Adrenal gland (tissue), 12 donors: Measurements from ENCODE around the gene FOXE3. TPM values are rescaled to one million over a fixed set of nuclear protein-coding genes. Genes with fewer than 3 reads are reported as not detected.

ENCODE experiments used
- DNase-seq, 7 donors: peaks; one replicate each; pipeline ENCODE4 v3.0.0-alpha.2; 2019 to 2020
- H3K27ac ChIP-seq, 5 donors: fragments of 200-600 bp; sonication (generic) in 4 of 5; 1 replicate in 3 of 5; 2 replicates in 2 of 5; pipeline versions ENCODE4 v1.5.1 to v1.8.0; 2016 to 2020; ENCODE audit warnings: mild to moderate bottlenecking in 1 of 5
- H3K27me3 ChIP-seq: fragments of 200-600 bp; 2 replicates; pipeline ENCODE4 v1.8.0; 2021
- H3K36me3 ChIP-seq, 2 donors: fragments of 200-600 bp; replicated peaks in 1 of 2; 1 replicate in 1 of 2; 2 replicates in 1 of 2; pipeline versions ENCODE4 v1.5.1 to v1.8.0; 2018 to 2022
- H3K4me1 ChIP-seq, 2 donors: fragments of 200-600 bp; replicated peaks in 1 of 2; 1 replicate in 1 of 2; 2 replicates in 1 of 2; pipeline versions ENCODE4 v1.5.1 to v1.8.0; 2018 to 2021
- H3K4me3 ChIP-seq, 4 donors: fragments of 200-600 bp; sonication (generic) in 3 of 4; one replicate each; pipeline ENCODE4 v1.5.1; 2016 to 2018
- H3K9me3 ChIP-seq, 3 donors: fragments of 200-600 bp; sonication (generic) in 1 of 3; replicated peaks in 1 of 3; 1 replicate in 2 of 3; 2 replicates in 1 of 3; pipeline versions ENCODE4 v1.5.1 to v1.8.0; 2016 to 2021
- POLR2A ChIP-seq, 2 donors: fragments of 450-650 bp; IDR thresholded peaks; one replicate each; pipeline ENCODE4 v1.6.1; 2017; ENCODE audit warnings: antibody characterized with exemption in 2 of 2, mild to moderate bottlenecking in 2 of 2, moderate library complexity in 1 of 2
- WGBS, 4 donors: extraction: QIAGEN DNeasy Blood & Tissue Kit in 2 of 4; methylation state at CpG; one replicate each; pipeline versions ENCODE4 v1.1.5 to v1.1.7; 2013 to 2017; 5-methylcytosine and 5-hydroxymethylcytosine counted together
- intact Hi-C, 2 donors: fragments of 100-400 bp; cut with DNase I; formaldehyde crosslinking; loops; one replicate each; pipeline versions ENCODE4 v1.14.1 to v1.15.0; 2022 to 2023
- polyA plus RNA-seq, 3 donors: library from polyadenylated mRNA; stranded (reverse); fragments of 200-250 nt in 2 of 3; fragments of 350-450 nt in 1 of 3; fragmentation: Illumina TruSeq in 1 of 3; extraction: RNeasy Lipid Tissue Mini Kit (QIAGEN cat#74804) in 1 of 3; gene quantifications; one replicate each; pipeline ENCODE4 v1.2.3, GENCODE V29; 2013 to 2014
- total RNA-seq, 9 donors: library from RNA; depleted of rRNA in 4 of 9; stranded (reverse); fragments of >200 nt in 4 of 9; fragments of 120-200 nt in 1 of 9; fragmentation: NEBNext Ultra II Directional in 1 of 9; extraction: Animal tissue kit (Norgen Biotek cat#: 25700) in 1 of 9; gene quantifications; one replicate each; pipeline versions ENCODE4 v1.1.0 to v1.2.4, GENCODE V29; 2013 to 2023
- TF ChIP-seq, protein P1 (sequence below), 6 experiments: fragments of 450-650 bp in 4 of 6; fragments of 200-600 bp in 2 of 6; sonication (generic) in 1 of 6; IDR thresholded peaks; 1 replicate in 5 of 6; 2 replicates in 1 of 6; pipeline versions ENCODE4 v1.5.1 to v1.8.0; 2016 to 2021; ENCODE audit warnings: antibody characterized with exemption in 6 of 6, mild to moderate bottlenecking in 2 of 6, moderate library complexity in 1 of 6
- donor health status: healthy with polysubstance abuse.
- donor health status: Bipolar disorder and iron deficiency.
- donor health status: DM: yes; HTN: yes; CAD: no.
- donor health status: DM: no; HTN: no; CAD: no.
- donor health status: DM: no; HTN: no; CAD: no.
- donor health status: DM: yes; HTN: yes; CAD: no.

The FOXE3 gene
- total and polyA plus RNA-seq, 12 donors = 0.07 TPM; not detected in 11

DNA sequence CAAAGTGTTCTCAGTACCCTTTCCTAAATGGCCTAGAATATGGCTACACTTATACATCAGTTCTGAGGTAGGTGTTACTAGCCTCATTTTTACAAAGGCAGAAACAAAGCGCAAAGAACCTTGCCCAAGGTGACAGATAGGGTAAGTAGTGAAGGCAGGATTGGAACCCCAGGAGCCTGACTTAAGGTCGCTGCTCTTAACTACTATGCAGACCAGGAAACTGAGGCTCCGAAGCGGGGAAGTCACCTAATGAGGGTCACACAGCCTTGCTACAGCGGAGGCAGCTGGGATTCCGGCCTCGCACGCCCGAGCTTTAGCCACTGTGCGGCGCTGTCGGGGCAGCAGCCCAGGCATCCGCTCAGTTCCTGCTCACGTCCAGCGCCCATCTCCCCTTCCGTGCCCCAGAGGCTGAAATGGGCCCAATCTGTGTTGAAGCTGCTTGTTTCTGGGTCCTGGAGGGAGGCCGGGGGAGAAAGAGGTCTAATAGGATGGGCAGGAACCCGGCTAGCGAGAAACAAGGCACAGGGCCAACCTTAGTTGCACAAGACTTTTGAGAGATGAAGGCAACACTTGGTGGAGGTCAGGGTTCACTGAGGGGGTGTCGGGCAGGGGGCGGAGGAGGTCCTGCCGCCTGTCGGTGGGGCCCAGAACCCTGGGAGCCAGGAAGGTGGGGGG is 20.4 kb downstream of the FOXE3 start:
- intact Hi-C loops = loop anchor here in 1 of 2 donors (10.0 kb wide), 1 partner anchor 252 kb away; no protein-coding TSS in a partner anchor
- peak; percentile 59 to 82 (median 73) for DNase-seq
- Histone ChIP-seq H3K9me3 (no peaks in the 10 kb centered on the region), H3K4me1 (peaks cover 0 to 28% of the 10 kb centered on the region in 2 donors), H3K27ac (peak overlapping the region in 3 of 5 donors; percentile 76 to 92 (median 84)), H3K36me3 (no peaks in the 10 kb centered on the region), H3K27me3 (peaks cover 50% of the 10 kb centered on the region), H3K4me3 (peak overlapping the region in 2 of 4 donors; percentile 52 to 74)
- TF ChIP-seq, protein P1, sequence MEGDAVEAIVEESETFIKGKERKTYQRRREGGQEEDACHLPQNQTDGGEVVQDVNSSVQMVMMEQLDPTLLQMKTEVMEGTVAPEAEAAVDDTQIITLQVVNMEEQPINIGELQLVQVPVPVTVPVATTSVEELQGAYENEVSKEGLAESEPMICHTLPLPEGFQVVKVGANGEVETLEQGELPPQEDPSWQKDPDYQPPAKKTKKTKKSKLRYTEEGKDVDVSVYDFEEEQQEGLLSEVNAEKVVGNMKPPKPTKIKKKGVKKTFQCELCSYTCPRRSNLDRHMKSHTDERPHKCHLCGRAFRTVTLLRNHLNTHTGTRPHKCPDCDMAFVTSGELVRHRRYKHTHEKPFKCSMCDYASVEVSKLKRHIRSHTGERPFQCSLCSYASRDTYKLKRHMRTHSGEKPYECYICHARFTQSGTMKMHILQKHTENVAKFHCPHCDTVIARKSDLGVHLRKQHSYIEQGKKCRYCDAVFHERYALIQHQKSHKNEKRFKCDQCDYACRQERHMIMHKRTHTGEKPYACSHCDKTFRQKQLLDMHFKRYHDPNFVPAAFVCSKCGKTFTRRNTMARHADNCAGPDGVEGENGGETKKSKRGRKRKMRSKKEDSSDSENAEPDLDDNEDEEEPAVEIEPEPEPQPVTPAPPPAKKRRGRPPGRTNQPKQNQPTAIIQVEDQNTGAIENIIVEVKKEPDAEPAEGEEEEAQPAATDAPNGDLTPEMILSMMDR (IDR thresholded peaks at IDR 0.05) = peak; percentile 78 to 87 (median 81)
- no peak for TF ChIP-seq POLR2A (IDR thresholded peaks at IDR 0.05)
- 3 to 5% (median 5%) methylated on average over 18 to 23 of the region's 23 CpGs for WGBS, 4 donors

GRCh38 chr1:47436979-47437446 is 20.9 kb downstream of the FOXE3 start:
- no peaks in the 10 kb centered on the region for H3K9me3 ChIP-seq
- intact Hi-C loops = loop anchor here in 1 of 2 donors (10.0 kb wide), 1 partner anchor 252 kb away; no protein-coding TSS in a partner anchor
- peak overlapping the region in 4 of 5 donors; percentile 65 to 92 (median 80) for H3K27ac ChIP-seq
- peak overlapping the region in 2 of 4 donors; percentile 52 to 74 for H3K4me3 ChIP-seq
- H3K4me1 ChIP-seq = peaks cover 0 to 27% of the 10 kb centered on the region in 2 donors
- WGBS, 4 donors = 0 to 1% (median 0%) methylated on average over 9 to 46 of the region's 46 CpGs
- no peaks in the 10 kb centered on the region for H3K36me3 ChIP-seq
- H3K27me3 ChIP-seq = peaks cover 55% of the 10 kb centered on the region
- TF ChIP-seq POLR2A (IDR thresholded peaks at IDR 0.05) = no peak
- TF ChIP-seq, protein P1 (IDR thresholded peaks at IDR 0.05) = no peak
- peak in 1 of 7 donors; percentile 22 for DNase-seq

GRCh38 chr1:47437447-47438164 is 21.5 kb downstream of the FOXE3 start, which contains the start of gene FOXD2:
Gene FOXD2 (plus strand): TSS chr1:47438044. CDS start chr1:47438136, 92 bp downstream.
- peaks cover 0 to 21% of the 10 kb centered on the region in 2 donors for H3K4me1 ChIP-seq

More at GRCh38 chr1:47437447-47438164, 21.5 kb downstream of the FOXE3 start, which contains the start of gene FOXD2:
- H3K27me3 ChIP-seq = peaks cover 57% of the 10 kb centered on the region
- H3K4me3 ChIP-seq = peak within 1 kb of the TSS in 3 of 4 donors; percentile 30 to 74 (median 52)
- TF ChIP-seq POLR2A (IDR thresholded peaks at IDR 0.05) = peak in 1 of 2 donors; percentile 26
- TF ChIP-seq, protein P1 (IDR thresholded peaks at IDR 0.05) = peak; percentile 80 to 100 (median 98)
- no peaks in the 10 kb centered on the region for H3K36me3 ChIP-seq
- peak within 1 kb of the TSS in 4 of 5 donors; percentile 65 to 92 (median 80) for H3K27ac ChIP-seq
- H3K9me3 ChIP-seq = no peaks in the 10 kb centered on the region
- intact Hi-C loops = loop anchor here in 1 of 2 donors (10.0 kb wide), 1 partner anchor 253 kb away; no protein-coding TSS in a partner anchor
- DNase-seq = peak; percentile 81 to 89 (median 84)
- 0 to 1% (median 0%) methylated on average over 1 to 80 of the region's 80 CpGs for WGBS, 4 donors
